Subcutaneous adipose tissue (tissue), 4 donors: Measurements from ENCODE around the gene SLC9A5. TPM values are rescaled to one million over a fixed set of nuclear protein-coding genes. Genes with fewer than 3 reads are reported as not detected.

Experiments used
- total RNA-seq, 4 donors: library from RNA; depleted of rRNA; stranded (reverse); fragments of >200 nt; gene quantifications; one replicate each; pipeline ENCODE4 v1.1.0, GENCODE V29; 2016
- TF ChIP-seq, protein P1 (sequence below): fragments of 450-650 bp; IDR thresholded peaks from one replicate; pipeline ENCODE4 v1.5.1; 2016; ENCODE audit warnings: low read depth, mild to moderate bottlenecking, control low read depth, antibody characterized with exemption, moderate library complexity

The SLC9A5 gene
- total RNA-seq, 4 donors from 2014 or later, result 1.0 to 2.3 (median 1.3) TPM; not detected in 1

DNA sequence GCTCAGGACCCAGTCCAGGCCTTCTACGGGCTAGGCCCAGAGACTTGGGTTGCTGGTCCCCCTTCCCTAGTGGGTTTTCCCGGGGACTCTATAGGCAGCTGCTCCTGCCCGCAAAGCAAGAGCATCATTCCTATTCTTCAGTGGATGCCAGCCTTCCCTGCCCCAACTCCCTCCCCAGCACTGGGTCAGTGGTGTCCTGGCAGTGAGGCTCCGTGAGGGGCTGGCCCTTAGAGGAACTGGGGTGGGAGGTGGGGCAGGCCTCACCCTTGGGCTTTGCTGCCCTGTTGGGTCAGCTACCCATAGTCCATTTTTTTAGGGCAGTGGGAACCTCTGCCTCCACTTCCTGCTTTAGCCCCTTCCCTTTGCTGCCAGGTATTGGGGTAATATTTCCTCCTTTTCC is 22.7 kb downstream of the SLC9A5 start:
- TF ChIP-seq, protein P1, sequence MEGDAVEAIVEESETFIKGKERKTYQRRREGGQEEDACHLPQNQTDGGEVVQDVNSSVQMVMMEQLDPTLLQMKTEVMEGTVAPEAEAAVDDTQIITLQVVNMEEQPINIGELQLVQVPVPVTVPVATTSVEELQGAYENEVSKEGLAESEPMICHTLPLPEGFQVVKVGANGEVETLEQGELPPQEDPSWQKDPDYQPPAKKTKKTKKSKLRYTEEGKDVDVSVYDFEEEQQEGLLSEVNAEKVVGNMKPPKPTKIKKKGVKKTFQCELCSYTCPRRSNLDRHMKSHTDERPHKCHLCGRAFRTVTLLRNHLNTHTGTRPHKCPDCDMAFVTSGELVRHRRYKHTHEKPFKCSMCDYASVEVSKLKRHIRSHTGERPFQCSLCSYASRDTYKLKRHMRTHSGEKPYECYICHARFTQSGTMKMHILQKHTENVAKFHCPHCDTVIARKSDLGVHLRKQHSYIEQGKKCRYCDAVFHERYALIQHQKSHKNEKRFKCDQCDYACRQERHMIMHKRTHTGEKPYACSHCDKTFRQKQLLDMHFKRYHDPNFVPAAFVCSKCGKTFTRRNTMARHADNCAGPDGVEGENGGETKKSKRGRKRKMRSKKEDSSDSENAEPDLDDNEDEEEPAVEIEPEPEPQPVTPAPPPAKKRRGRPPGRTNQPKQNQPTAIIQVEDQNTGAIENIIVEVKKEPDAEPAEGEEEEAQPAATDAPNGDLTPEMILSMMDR, result no peak

DNA sequence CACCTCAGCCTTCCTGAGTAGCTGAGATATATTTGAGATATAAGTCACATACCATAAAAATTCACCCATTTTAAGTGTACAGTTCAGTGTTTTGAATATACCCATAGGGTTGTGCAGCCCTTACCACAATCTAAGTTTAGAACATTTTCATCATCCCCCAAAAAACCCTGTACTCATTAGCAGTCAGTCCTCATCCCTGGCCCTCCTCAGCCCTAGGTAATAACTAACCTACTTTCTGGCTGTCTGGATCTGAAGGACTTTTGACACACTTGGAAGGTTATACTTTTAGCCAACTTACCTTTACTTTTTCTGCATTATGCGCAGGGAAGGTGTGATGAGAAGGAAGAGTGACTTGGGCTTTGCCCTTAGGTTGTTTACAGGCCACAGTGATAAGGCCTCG is 26.5 kb downstream of the SLC9A5 start:
- TF ChIP-seq, protein P1, result no peak

DNA sequence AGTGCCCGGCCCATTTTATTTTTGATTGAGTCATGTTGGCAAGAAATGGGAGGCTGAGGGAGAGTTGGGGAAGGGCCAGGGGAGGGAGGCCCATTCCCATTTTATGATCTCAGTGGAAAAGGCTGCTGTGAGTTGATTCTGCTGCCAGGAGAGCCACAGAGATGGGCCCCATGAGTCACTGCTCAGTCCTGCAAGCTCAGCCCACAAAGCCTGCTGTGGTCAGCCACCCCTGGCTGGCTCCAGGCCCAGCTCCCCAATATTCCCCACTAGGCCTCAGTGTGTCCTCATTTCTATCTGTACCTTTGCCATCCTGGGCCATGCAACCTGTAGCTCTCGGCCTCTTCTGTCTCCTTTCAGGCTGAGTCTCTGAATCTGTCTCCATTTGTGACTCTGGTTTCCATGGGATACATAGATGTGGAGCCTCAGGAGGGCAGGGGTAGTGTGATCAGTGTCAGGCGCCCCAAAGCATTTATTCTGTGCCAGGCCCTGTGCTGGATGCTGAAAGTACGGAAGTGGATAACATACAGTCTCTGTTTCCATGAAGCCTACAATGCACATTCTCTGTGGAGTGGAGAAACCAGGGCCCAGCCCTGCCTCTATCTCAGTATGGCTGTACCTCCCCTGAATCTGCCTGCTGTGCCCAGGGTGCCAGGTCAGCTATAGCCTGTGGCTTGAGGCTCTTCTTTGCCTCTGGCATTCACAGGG is 28.7 kb downstream of the SLC9A5 start:
- TF ChIP-seq, protein P1, result no peak

DNA sequence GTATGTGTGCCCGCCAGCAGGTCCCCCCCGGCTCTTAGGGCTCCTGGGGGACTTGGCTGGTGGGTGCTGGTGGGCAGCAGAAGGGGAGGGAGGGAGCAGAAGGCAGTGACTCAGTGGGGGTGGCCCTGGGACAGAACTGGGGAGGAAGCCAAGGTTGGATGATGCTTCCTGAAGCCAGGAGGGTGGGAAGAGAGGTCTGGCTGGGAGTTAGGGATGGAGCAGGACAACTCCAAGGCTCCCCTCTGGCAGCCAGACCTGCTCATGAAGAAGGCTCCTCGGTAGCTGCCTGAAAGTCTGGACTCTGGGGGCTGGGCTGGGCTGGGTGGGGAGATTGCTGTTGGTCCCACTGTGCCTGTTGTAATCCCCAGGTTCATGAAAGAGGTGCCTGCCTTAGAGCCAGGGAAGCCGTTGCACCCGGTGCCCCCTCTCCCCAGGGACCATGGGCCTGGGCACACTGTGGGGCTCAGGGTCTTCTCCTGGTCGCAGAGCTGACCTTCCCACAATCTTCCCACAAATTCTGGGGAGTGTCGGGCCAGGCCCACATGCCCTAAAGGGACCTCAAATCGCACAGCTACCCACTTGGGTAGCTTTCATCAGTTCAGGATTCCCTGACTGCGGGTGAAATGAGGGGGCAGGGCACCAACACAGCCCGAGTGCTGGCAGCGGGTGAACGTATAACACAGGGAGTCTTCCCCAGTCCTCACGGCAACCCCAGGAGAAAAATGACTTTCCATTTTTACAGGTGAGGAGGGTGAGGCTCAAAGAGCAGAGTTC is 29.4 kb downstream of the SLC9A5 start:
- TF ChIP-seq, protein P1, result no peak

DNA sequence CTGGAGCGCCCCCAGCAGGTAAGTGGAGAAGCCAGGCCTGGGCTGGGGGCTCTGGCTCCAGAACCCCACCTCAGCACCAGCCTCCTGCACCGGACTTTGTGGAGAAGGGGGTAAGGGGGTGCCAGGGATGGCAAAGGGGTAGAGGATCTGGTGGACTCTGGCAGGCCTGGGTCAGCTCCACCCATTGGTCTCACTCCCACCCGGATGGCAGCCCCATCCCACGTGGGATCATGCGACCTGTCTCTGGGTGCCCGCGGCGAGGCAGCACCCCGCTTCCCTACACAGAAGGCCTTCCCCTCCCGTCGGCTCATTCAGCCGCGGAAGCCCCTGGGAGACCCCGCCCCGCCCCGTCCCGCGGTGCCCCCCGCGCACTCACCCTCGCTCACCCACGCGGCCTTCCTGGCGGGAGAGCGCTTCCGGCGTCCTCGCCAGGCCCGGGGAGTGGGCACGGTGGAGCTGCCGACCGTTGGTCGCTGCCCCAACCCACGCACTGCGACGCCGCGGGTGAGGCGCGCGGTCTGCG is 30.1 kb downstream of the SLC9A5 start:
- TF ChIP-seq, protein P1, result no peak

DNA sequence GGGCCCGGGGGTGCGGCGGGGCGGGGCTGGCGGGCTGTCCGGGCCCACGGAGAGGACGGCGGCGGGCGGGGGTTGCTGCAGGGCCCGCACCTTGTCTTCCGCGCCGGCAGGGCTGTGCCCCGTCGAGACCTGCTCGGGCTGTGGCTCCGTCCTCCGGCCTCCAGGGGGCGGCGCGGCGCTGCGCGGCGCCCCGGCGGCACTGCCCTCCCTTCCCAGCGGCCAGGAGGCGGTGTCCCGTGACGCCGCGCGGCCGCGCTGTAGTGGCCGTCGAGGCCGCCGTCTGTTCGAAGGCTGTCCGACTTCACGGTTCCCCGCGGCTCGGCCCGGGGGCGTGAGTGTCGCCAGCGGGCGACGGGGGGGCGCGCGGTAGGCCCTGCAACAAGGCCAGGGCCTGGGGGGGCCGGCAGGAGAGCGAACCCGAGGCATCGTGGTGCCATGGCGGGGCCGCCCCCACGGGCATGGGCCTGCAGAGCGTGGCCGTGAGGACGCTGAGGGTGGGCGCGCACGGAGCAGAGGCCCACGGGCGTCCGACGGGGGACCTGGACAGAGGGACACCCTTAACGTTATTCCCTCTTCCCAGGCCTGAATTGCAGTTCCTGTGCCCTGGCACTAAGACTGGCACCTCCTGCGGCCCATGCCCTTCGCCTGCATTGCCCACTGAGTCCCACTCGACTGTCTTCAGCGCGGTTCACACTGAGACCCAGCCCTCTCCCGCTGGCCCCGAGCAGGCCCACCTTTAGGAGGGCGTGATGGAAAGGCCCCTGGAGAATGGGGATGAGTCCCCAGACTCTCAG is 30.7 kb downstream of the SLC9A5 start, which contains the start of gene PLEKHG4:
TSS of gene PLEKHG4 (plus strand) at position 237 of the 794 bp plus-strand sequence. CDS start at position 750, 513 bp downstream.
- TF ChIP-seq, protein P1, result no peak
